ENCODE measurements around the gene POLR2L. TPM values are rescaled to one million over a fixed set of nuclear protein-coding genes. Genes with fewer than 3 reads are reported as not detected.

POLR2L gene
- total and polyA plus RNA-seq, 2 of the 13 experiments (the other 11 are each of a cell fraction or from before 2014, with no cell fraction given) = 104 to 114 TPM

DNA sequence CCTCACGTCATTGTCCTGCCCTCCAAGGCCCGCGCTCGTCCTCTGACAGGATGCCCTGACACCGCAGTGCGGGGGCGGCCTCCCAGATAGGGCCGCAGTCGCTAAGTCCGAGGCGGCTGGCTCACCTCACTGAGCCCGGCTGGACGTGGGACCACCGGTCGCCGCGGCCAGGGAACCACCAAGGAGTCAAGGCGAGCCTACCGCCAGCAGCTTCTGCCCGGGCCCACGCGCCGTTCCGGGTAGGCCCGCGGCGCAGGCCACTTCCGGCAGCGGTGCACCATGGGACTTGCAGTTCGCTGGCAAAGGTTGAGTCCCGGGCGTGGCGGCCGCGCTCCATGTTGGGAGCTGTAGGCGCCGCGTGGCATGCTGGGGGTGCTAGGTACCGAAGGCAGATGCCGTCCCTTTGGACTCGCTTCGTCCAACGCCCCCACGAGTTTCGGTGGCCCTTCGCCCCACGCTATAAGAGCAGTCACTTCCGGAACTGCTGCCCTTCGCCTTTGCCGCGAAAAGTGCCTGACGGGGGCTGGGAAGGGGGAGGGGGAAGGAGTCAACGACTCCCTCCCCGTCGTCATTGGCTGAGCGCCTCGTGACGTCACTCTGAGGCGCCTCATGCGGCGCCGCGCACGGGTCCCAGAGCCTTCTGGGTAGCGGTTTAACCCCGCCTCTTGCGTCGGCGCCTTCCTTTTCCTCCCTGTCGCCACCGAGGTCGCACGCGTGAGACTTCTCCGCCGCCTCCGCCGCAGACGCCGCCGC lies 32.9 kb downstream of the POLR2L start, which contains the start of gene RPLP2 (continued):
- TF ChIP-seq, protein P1, sequence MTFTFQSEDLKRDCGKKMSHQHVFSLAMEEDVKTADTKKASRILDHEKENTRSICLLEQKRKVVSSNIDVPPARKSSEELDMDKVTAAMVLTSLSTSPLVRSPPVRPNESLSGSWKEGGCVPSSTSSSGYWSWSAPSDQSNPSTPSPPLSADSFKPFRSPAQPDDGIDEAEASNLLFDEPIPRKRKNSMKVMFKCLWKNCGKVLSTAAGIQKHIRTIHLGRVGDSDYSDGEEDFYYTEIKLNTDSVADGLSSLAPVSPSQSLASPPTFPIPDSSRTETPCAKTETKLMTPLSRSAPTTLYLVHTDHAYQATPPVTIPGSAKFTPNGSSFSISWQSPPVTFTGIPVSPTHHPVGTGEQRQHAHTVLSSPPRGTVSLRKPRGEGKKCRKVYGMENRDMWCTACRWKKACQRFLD (CRISPR knock-in tag; IDR thresholded peaks at IDR 0.05; ENCODE audit: borderline replicate concordance) = peak; percentile 25; the same call in 1 of the 2 replicates
- TF ChIP-seq, protein P2, sequence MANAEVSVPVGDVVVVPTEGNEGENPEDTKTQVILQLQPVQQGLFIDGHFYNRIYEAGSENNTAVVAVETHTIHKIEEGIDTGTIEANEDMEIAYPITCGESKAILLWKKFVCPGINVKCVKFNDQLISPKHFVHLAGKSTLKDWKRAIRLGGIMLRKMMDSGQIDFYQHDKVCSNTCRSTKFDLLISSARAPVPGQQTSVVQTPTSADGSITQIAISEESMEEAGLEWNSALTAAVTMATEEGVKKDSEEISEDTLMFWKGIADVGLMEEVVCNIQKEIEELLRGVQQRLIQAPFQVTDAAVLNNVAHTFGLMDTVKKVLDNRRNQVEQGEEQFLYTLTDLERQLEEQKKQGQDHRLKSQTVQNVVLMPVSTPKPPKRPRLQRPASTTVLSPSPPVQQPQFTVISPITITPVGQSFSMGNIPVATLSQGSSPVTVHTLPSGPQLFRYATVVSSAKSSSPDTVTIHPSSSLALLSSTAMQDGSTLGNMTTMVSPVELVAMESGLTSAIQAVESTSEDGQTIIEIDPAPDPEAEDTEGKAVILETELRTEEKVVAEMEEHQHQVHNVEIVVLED (CRISPR knock-in tag; IDR thresholded peaks at IDR 0.05; ENCODE audit: borderline replicate concordance) = peak; percentile 96
- TF ChIP-seq FLYWCH1 (CRISPR knock-in tag; IDR thresholded peaks at IDR 0.05) = no peak
- TF ChIP-seq, protein P3, sequence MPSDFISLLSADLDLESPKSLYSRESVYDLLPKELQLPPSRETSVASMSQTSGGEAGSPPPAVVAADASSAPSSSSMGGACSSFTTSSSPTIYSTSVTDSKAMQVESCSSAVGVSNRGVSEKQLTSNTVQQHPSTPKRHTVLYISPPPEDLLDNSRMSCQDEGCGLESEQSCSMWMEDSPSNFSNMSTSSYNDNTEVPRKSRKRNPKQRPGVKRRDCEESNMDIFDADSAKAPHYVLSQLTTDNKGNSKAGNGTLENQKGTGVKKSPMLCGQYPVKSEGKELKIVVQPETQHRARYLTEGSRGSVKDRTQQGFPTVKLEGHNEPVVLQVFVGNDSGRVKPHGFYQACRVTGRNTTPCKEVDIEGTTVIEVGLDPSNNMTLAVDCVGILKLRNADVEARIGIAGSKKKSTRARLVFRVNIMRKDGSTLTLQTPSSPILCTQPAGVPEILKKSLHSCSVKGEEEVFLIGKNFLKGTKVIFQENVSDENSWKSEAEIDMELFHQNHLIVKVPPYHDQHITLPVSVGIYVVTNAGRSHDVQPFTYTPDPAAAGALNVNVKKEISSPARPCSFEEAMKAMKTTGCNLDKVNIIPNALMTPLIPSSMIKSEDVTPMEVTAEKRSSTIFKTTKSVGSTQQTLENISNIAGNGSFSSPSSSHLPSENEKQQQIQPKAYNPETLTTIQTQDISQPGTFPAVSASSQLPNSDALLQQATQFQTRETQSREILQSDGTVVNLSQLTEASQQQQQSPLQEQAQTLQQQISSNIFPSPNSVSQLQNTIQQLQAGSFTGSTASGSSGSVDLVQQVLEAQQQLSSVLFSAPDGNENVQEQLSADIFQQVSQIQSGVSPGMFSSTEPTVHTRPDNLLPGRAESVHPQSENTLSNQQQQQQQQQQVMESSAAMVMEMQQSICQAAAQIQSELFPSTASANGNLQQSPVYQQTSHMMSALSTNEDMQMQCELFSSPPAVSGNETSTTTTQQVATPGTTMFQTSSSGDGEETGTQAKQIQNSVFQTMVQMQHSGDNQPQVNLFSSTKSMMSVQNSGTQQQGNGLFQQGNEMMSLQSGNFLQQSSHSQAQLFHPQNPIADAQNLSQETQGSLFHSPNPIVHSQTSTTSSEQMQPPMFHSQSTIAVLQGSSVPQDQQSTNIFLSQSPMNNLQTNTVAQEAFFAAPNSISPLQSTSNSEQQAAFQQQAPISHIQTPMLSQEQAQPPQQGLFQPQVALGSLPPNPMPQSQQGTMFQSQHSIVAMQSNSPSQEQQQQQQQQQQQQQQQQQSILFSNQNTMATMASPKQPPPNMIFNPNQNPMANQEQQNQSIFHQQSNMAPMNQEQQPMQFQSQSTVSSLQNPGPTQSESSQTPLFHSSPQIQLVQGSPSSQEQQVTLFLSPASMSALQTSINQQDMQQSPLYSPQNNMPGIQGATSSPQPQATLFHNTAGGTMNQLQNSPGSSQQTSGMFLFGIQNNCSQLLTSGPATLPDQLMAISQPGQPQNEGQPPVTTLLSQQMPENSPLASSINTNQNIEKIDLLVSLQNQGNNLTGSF (CRISPR knock-in tag; IDR thresholded peaks at IDR 0.05) = peak; percentile 44; the same call in 1 of the 2 replicates
- TF ChIP-seq ZNF792 (CRISPR knock-in tag; IDR thresholded peaks at IDR 0.05) = peak; percentile 2; the same call in 1 of the 2 replicates
- no peak; the same call in 1 of the 2 replicates for TF ChIP-seq SATB2 (CRISPR knock-in tag; IDR thresholded peaks at IDR 0.05)
- TF ChIP-seq ASH2L (IDR thresholded peaks at IDR 0.05; ENCODE audit: insufficient read length, low read depth, low read length) = peak; percentile 82
- no peak for TF ChIP-seq MATR3 (CRISPR knock-in tag; IDR thresholded peaks at IDR 0.05)
- TF ChIP-seq, protein P4, sequence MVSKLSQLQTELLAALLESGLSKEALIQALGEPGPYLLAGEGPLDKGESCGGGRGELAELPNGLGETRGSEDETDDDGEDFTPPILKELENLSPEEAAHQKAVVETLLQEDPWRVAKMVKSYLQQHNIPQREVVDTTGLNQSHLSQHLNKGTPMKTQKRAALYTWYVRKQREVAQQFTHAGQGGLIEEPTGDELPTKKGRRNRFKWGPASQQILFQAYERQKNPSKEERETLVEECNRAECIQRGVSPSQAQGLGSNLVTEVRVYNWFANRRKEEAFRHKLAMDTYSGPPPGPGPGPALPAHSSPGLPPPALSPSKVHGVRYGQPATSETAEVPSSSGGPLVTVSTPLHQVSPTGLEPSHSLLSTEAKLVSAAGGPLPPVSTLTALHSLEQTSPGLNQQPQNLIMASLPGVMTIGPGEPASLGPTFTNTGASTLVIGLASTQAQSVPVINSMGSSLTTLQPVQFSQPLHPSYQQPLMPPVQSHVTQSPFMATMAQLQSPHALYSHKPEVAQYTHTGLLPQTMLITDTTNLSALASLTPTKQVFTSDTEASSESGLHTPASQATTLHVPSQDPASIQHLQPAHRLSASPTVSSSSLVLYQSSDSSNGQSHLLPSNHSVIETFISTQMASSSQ (IDR thresholded peaks at IDR 0.05; ENCODE audit: low read depth) = no peak
- TF ChIP-seq, protein P4 (CRISPR knock-in tag; IDR thresholded peaks at IDR 0.05; ENCODE audit: borderline replicate concordance) = peak; percentile 72; the same call in 1 of the 2 replicates
- TF ChIP-seq KLF6 (CRISPR knock-in tag; IDR thresholded peaks at IDR 0.05) = peak; percentile 64
- no peak for TF ChIP-seq ATM (IDR thresholded peaks at IDR 0.05; ENCODE audit: borderline replicate concordance)
- no peak for TF ChIP-seq MIER3 (CRISPR knock-in tag; IDR thresholded peaks at IDR 0.05; ENCODE audit: borderline replicate concordance)
- TF ChIP-seq ZNF230 (CRISPR knock-in tag; IDR thresholded peaks at IDR 0.05) = peak; percentile 84; the same call in 1 of the 2 replicates
